KMS-11 (cell line): Measurements from ENCODE around the gene USP3.
A peak's percentile ranks its signal among the peaks of the same experiment; 100 is the strongest.

ENCODE experiments used
- H2AFZ ChIP-seq: fragments of 200-600 bp; sonication (generic); 2 replicates; pipeline ENCODE4 v1.6.1; 2016; ENCODE audit warnings: antibody characterized with exemption, mixed run types, low read depth
- H3K27ac ChIP-seq: fragments of 200-600 bp; sonication (generic); 2 replicates; pipeline ENCODE4 v1.6.1; 2016; ENCODE audit warnings: mild to moderate bottlenecking, mixed run types
- H3K27me3 ChIP-seq: fragments of 200-600 bp; sonication (generic); 2 replicates; pipeline ENCODE4 v1.6.1; 2017; ENCODE audit warnings: mild to moderate bottlenecking, low read depth, mixed run types, moderate library complexity; ENCODE audit not compliant: insufficient read depth
- H3K36me3 ChIP-seq: fragments of 200-600 bp; sonication (generic); 2 replicates; pipeline ENCODE4 v1.6.1; 2017; ENCODE audit warnings: mild to moderate bottlenecking, mixed run types; ENCODE audit not compliant: insufficient read depth
- H3K4me1 ChIP-seq: fragments of 200-600 bp; sonication (generic); 2 replicates; pipeline ENCODE4 v1.6.1; 2016; ENCODE audit warnings: mild to moderate bottlenecking, low read depth, mixed run types; ENCODE audit not compliant: poor library complexity, severe bottlenecking
- H3K4me2 ChIP-seq: fragments of 200-600 bp; sonication (generic); 2 replicates; pipeline ENCODE4 v1.7.0; 2016; ENCODE audit warnings: mild to moderate bottlenecking, mixed run types
- H3K4me3 ChIP-seq: fragments of 200-600 bp; sonication (generic); IDR thresholded peaks from 2 replicates; pipeline ENCODE4 v1.6.1; 2017; ENCODE audit warnings: low read depth, low read length, mixed read lengths; ENCODE audit not compliant: insufficient read depth
- H3K79me2 ChIP-seq: fragments of 200-600 bp; sonication (generic); 2 replicates; pipeline ENCODE4 v1.6.1; 2016; ENCODE audit warnings: low read depth, mixed run types; ENCODE audit not compliant: insufficient read depth
- H3K9ac ChIP-seq: fragments of 200-600 bp; sonication (generic); 2 replicates; pipeline ENCODE4 v1.6.1; 2016; ENCODE audit warnings: mild to moderate bottlenecking, mixed run types
- H4K20me1 ChIP-seq: fragments of 200-600 bp; sonication (generic); 2 replicates; pipeline ENCODE4 v1.6.1; 2016; ENCODE audit warnings: mild to moderate bottlenecking, mixed run types; ENCODE audit not compliant: insufficient read depth
- TF ChIP-seq, protein P1 (sequence below): fragments of 200-600 bp; sonication (generic); conservative IDR thresholded peaks from 2 replicates; pipeline ENCODE4 v1.6.1; 2017; ENCODE audit warnings: low read depth, mild to moderate bottlenecking, antibody characterized with exemption, low read length, moderate library complexity, mixed read lengths

The USP3 gene

DNA sequence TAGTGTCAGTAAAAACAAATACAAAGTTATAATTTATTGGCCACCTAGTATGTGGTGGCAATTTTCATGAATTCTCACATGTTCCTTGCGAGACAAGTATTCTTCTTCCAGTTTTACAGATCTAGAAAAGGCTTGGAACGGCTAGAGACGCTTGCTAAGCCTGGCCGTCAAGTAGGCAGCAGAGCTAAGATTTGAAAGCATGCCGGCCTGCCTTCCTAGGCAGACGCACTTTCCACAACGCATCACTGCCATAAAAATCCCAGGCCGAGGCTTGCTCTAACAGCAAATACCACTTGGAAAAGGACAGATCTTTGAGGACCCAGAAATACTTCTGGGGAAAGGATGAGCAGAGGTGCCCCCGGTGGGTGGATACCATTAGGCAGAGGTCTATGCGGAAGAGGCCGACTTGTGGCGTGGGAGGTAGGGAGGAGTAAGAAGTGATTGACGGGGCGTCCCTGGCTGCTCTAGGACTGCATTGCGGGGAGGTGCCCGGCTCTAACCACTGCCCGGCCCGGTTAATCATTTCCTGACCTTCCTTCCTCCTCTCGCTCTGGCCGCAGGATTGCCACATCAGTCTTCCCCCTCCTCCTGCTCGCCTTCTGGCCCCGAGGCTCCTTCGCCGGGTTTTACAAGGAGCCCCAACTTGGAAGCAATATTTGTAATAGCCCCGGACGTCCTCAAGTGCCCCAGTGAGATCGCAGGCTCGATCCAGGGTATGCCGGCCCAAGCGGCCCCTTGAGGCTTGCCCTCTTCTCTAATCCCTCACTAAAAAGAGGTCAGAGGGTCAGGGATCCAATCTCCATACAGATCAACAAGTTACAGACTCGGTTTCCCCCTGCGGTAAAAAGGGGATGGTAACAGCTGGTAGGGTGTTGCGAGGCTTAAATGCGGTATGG is 1.3 kb upstream of the USP3 start:
- Histone ChIP-seq H3K36me3 (no peaks in the 10 kb centered on the region), H3K79me2 (peaks cover 30% of the 10 kb centered on the region), H3K9ac (peak overlapping the region; percentile 88), H3K4me3 (no peak overlapping the region), H4K20me1 (peaks cover 18% of the 10 kb centered on the region; the same call in 1 of the 2 replicates), H3K4me2 (peak overlapping the region; percentile 77), H3K4me1 (peaks cover 23% of the 10 kb centered on the region), H2AFZ (peak overlapping the region; percentile 97), H3K27ac (peak overlapping the region; percentile 84), H3K27me3 (no peaks in the 10 kb centered on the region)
- TF ChIP-seq, protein P1, sequence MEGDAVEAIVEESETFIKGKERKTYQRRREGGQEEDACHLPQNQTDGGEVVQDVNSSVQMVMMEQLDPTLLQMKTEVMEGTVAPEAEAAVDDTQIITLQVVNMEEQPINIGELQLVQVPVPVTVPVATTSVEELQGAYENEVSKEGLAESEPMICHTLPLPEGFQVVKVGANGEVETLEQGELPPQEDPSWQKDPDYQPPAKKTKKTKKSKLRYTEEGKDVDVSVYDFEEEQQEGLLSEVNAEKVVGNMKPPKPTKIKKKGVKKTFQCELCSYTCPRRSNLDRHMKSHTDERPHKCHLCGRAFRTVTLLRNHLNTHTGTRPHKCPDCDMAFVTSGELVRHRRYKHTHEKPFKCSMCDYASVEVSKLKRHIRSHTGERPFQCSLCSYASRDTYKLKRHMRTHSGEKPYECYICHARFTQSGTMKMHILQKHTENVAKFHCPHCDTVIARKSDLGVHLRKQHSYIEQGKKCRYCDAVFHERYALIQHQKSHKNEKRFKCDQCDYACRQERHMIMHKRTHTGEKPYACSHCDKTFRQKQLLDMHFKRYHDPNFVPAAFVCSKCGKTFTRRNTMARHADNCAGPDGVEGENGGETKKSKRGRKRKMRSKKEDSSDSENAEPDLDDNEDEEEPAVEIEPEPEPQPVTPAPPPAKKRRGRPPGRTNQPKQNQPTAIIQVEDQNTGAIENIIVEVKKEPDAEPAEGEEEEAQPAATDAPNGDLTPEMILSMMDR, result no peak

DNA sequence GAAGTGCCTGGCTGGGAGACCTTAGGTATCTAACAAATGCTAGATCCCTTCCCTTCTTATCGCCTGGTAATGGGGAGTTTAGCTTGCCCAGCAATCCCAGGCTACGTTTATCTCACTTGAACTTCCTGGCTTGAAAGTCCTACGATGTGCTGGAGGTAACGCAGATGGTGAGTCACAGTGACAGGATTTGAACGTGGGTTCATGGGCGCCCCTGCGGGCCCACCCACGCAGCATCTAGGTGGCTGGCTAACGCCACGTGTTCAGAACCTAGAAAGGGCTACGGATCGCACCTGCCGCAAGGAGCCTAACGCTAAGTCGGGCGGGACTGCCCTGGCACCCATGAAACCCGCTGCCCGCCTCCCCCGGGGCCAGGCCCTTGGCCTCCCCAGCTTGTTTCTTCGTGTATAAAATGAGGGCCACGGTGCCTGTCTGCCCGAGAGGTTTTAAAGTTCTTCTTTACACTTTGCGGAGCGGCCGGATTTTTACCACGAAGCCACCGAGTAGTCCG is 600 bp upstream of the USP3 start:
- peaks cover 37% of the 10 kb centered on the region for H3K79me2 ChIP-seq
- H3K27me3 ChIP-seq, result no peaks in the 10 kb centered on the region
- peak overlapping the region; percentile 88 for H3K9ac ChIP-seq
- no peak overlapping the region for H3K4me3 ChIP-seq
- H3K36me3 ChIP-seq, result no peaks in the 10 kb centered on the region
- TF ChIP-seq, protein P1, result peak; percentile 33; the same call in 1 of the 2 replicates
- H3K4me1 ChIP-seq, result peaks cover 26% of the 10 kb centered on the region
- peak overlapping the region; percentile 97 for H2AFZ ChIP-seq
- peaks cover 18% of the 10 kb centered on the region; the same call in 1 of the 2 replicates for H4K20me1 ChIP-seq
- H3K27ac ChIP-seq, result peak overlapping the region; percentile 84
- H3K4me2 ChIP-seq, result peak overlapping the region; percentile 77

DNA sequence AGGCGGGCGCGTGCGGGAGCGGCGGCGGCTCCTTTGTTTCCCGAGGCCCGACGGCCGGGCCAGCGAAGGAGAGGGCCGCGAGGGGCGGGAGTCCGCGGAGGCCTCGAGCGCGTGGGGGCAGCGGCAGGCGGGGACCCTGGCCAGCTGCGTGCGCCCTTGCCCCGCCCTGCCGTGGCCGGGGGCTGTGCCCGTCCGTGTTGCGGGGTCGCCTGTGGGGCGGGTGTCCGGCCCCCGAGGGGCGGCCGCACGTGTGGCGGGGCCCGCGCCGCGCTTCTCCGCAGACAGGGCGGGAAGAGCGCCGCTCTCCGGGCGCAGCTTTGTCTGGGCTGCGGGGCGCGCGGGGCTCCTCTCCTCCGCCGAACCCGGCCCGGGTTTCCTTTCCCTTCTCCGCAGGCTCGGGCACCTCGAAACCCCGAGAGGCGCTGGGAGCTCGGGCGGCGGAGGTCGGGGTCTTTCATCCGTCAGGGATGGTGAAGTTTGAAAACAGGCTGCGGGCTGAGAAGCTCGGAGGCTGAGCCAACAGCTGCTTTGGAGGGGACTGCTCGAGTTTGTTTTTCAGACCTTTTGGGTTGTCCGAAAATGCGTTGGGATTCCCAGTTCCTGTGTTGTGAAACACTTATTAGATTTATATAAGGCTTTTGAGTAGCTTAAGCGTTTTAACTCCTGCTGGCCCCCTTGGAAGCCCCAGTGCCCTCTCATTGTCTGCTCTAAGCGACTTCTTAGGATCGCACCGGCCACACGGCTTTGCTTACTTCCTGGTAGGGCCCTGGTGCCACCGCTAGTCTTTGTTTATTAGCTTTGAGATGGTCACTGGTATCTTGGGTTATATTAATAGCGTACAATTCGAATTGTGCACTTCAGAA is 817 bp downstream of the USP3 start:
- Histone ChIP-seq H3K36me3 (no peaks in the 10 kb centered on the region), H3K4me3 (peak overlapping the region; percentile 45), H3K27me3 (no peaks in the 10 kb centered on the region), H3K4me1 (peaks cover 30% of the 10 kb centered on the region), H2AFZ (peak overlapping the region; percentile 72), H3K79me2 (peaks cover 51% of the 10 kb centered on the region), H3K4me2 (peak overlapping the region; percentile 92), H4K20me1 (peaks cover 18% of the 10 kb centered on the region; the same call in 1 of the 2 replicates), H3K9ac (peak overlapping the region; percentile 97), H3K27ac (peak overlapping the region; percentile 87)
- TF ChIP-seq, protein P1, result no peak

DNA sequence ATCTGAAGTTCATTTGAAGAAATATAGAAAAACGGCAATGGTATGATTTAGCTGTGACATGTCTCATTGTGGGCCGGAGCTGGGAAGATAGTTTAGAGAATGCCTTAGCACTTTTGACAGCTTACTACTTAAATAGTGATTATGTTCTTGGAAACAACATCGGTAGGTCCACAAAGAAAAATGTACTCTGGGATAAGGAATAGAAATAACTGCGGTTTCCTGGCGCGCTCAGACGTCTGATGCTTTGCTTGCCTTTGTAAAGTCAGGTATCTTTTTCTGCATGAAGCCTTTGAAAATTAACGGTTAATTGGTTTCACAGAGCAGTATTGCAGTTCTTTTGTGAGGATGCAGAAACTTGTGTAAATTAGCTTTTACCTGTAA is 1.4 kb downstream of the USP3 start:
- Histone ChIP-seq H3K27ac (peak overlapping the region; percentile 87; the same call in 1 of the 2 replicates), H3K36me3 (no peaks in the 10 kb centered on the region), H3K4me1 (peaks cover 36% of the 10 kb centered on the region), H4K20me1 (peaks cover 18% of the 10 kb centered on the region; the same call in 1 of the 2 replicates), H3K27me3 (no peaks in the 10 kb centered on the region), H3K9ac (peak overlapping the region; percentile 97; the same call in 1 of the 2 replicates), H3K4me2 (peak overlapping the region; percentile 92), H3K4me3 (peak overlapping the region; percentile 45), H2AFZ (0 out of 2 replicates have a peak overlapping the region, but pooled peaks have one; percentile 72), H3K79me2 (peaks cover 57% of the 10 kb centered on the region)
- TF ChIP-seq, protein P1, result no peak
